ENCODE results near the gene SLC6A19.
"Not testable (repeated sequence)": the region's sequence is repeated elsewhere in the genome, so short reads cannot be mapped to it uniquely, and the experiment has no call there.

Gene SLC6A19

DNA sequence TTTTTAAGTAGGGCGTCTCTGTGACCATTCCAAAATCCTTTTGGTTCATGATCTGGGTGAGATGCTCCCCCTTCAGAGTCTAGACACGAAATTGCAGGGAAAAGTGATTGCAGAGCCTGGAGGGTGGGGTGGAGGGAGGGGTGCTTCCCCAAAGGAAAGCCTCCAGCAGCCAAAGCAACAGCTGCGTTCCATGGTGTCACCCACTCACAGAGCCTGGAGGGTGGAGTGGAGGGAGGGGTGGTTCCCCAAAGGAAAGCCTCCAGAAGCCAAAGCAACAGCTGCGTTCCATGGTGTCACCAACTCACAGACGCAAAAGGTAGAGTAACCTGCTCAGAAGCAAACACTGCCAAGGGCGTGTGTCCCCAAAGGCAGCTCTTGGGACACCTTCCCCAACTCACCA is 46.4 kb downstream of the SLC6A19 start:
- no peak for DNase-seq
- in situ Hi-C loops (cut with MboI; ENCODE audit: low pct_unique_long_range_greater_than_20kb, low sequenced_read_pairs) = no loop called here

GRCh38 chr5:1249366-1250280 is 48.2 kb downstream of the SLC6A19 start:
- in situ Hi-C loops (cut with MboI; ENCODE audit: low pct_unique_long_range_greater_than_20kb, low sequenced_read_pairs) = no loop called here
- DNase-seq = no peak

GRCh38 chr5:1251678-1252580 is 50.5 kb downstream of the SLC6A19 start:
- DNase-seq = no peak
- in situ Hi-C loops (cut with MboI; ENCODE audit: low pct_unique_long_range_greater_than_20kb, low sequenced_read_pairs) = no loop called here

GRCh38 chr5:1252681-1253080 is 51.3 kb downstream of the SLC6A19 start:
- DNase-seq = no peak
- in situ Hi-C loops (cut with MboI; ENCODE audit: low pct_unique_long_range_greater_than_20kb, low sequenced_read_pairs) = no loop called here

DNA sequence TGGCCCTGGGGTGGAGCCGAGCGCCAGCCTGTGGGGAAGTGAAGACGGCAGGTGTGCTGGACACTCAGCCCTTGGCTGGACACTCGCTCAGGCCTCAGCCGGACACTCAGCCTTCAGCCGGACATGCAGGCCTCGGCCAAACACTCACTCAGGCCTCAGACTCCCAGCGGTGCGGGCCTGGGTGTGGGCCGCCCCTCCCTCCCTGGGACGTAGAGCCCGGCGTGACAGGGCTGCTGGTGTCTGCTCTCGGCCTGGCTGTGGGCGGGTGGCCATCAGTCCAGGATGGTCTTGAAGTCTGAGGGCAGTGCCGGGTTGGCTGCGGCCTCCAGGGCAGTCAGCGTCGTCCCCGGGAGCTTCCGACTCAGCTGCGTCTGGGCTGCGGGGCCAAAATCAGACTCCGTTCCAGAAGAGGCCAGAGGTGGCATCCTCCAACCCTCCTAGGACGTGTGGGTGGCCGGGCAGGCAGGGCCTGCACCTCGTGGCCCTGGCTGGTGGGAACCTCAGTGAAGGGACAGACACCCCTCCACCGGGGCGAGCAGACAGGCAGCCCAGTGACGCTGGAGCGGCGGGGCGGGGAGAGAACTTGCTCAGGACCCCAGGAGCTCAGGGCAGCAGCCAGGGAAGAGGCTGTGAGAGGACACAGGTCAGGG is 52.2 kb downstream of the SLC6A19 start:
- in situ Hi-C loops (cut with MboI; ENCODE audit: low pct_unique_long_range_greater_than_20kb, low sequenced_read_pairs) = no loop called here
- no peak for DNase-seq

GRCh38 chr5:1254196-1254595 is 52.8 kb downstream of the SLC6A19 start:
- DNase-seq = no peak
- in situ Hi-C loops (cut with MboI; ENCODE audit: low pct_unique_long_range_greater_than_20kb, low sequenced_read_pairs) = no loop called here

- no peak for DNase-seq
- in situ Hi-C loops (cut with MboI; ENCODE audit: low pct_unique_long_range_greater_than_20kb, low sequenced_read_pairs) = no loop called here
Measured at GRCh38 chr5:1255081-1255561, 53.7 kb downstream of the SLC6A19 start.

DNA sequence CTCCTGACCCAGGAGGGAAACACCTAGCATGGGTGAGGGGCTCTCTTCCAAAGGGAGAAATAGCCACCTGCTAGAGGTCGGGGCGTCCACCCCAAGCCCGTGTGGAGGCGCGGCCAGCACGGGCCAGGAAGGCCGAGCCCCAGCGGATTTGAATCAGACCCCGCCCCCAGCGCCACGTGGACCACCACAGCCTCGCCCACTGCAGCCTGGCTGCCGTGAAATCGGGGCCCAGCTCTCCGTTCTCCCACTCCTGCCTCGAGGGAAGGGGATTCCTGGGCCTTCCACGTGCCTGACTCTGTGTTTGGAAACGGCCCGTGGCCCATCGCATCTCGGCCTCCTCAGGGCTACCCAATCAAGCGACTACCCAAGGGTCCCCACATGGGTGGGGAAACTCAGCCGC is 55.4 kb downstream of the SLC6A19 start:
- no peak for DNase-seq
- in situ Hi-C loops (cut with MboI; ENCODE audit: low pct_unique_long_range_greater_than_20kb, low sequenced_read_pairs) = no loop called here

DNA sequence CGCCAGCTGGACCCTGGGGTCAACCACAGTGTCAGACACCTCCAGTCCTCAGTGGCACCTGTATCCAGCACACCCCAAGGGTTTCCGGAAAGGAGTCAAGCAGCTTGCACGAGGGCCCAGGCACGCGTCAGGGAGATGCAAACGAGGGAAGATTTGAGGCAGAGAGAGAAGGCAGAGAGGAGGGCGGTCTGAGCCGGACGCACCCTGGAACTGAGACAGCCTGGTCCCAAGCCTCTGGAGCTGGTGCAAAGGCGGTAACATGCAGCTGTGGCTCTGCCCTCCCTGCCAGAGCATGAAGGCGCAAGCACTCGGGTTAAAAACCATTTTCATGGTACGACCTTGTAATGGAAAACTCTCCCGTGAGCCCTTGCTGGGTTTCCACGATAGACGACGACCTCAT is 56.0 kb downstream of the SLC6A19 start:
- in situ Hi-C loops (cut with MboI; ENCODE audit: low pct_unique_long_range_greater_than_20kb, low sequenced_read_pairs) = no loop called here

GRCh38 chr5:1257841-1258240 is 56.4 kb downstream of the SLC6A19 start:
- in situ Hi-C loops (cut with MboI; ENCODE audit: low pct_unique_long_range_greater_than_20kb, low sequenced_read_pairs) = no loop called here
- no peak for DNase-seq

More for the DNA sequence above, 56.0 kb downstream of the SLC6A19 start:
- DNase-seq = no peak

GRCh38 chr5:1259806-1260480 is 58.5 kb downstream of the SLC6A19 start:
- no peak for DNase-seq
- in situ Hi-C loops (cut with MboI; ENCODE audit: low pct_unique_long_range_greater_than_20kb, low sequenced_read_pairs) = no loop called here

DNA sequence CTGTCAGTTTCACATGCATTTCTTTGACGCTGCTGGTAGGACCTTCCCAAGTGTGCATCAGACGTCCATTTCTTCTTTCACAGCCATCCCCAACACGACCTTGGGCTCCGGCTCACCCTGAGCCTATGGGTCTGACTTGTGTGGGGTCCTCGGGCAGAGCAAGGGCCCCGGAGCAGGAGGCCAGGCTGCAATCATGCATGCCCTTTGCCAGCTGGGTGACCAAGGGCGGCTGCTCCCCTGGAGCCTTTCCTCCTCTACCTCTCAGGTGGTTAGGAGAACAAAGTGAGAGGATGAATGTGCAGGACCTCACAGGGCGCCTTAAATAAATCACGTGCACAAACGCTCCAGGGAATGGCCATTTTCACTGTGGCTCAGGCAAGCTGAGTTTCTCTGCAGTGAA is 60.2 kb downstream of the SLC6A19 start:
- no peak for DNase-seq
- in situ Hi-C loops (cut with MboI; ENCODE audit: low pct_unique_long_range_greater_than_20kb, low sequenced_read_pairs) = no loop called here

GRCh38 chr5:1262381-1262780 is 61.0 kb downstream of the SLC6A19 start:
- in situ Hi-C loops (cut with MboI; ENCODE audit: low pct_unique_long_range_greater_than_20kb, low sequenced_read_pairs) = no loop called here
- DNase-seq = no peak

GRCh38 chr5:1264211-1264610 is 62.8 kb downstream of the SLC6A19 start:
- no peak for DNase-seq
- in situ Hi-C loops (cut with MboI; ENCODE audit: low pct_unique_long_range_greater_than_20kb, low sequenced_read_pairs) = no loop called here

- in situ Hi-C loops (cut with MboI; ENCODE audit: low pct_unique_long_range_greater_than_20kb, low sequenced_read_pairs) = no loop called here
- DNase-seq = no peak
Measured at GRCh38 chr5:1265026-1265425, 63.6 kb downstream of the SLC6A19 start.

GRCh38 chr5:1265461-1266455 is 64.4 kb downstream of the SLC6A19 start:
- DNase-seq = no peak
- in situ Hi-C loops (cut with MboI; ENCODE audit: low pct_unique_long_range_greater_than_20kb, low sequenced_read_pairs) = no loop called here

GRCh38 chr5:1266791-1267190 is 65.4 kb downstream of the SLC6A19 start:
- in situ Hi-C loops (cut with MboI; ENCODE audit: low pct_unique_long_range_greater_than_20kb, low sequenced_read_pairs) = no loop called here
- no peak for DNase-seq

GRCh38 chr5:1267464-1267863 is 66.1 kb downstream of the SLC6A19 start:
- in situ Hi-C loops (cut with MboI; ENCODE audit: low pct_unique_long_range_greater_than_20kb, low sequenced_read_pairs); DNase-seq: not testable (repeated sequence)
